Measurements from ENCODE around the gene MTA1.

Gene MTA1

GRCh38 chr14:105476831-105477659 lies 57.4 kb downstream of the MTA1 start:
- no peak for DNase-seq (ENCODE audit: low read depth in 2 of 2)

GRCh38 chr14:105477660-105478397 lies 58.2 kb downstream of the MTA1 start:
- no peak for DNase-seq (ENCODE audit: low read depth in 2 of 2)

GRCh38 chr14:105478398-105479251 lies 59.0 kb downstream of the MTA1 start:
- no peak for DNase-seq (ENCODE audit: low read depth in 2 of 2)

GRCh38 chr14:105479431-105480158 lies 60.0 kb downstream of the MTA1 start:
- DNase-seq (ENCODE audit: low read depth in 2 of 2) = no peak

GRCh38 chr14:105480199-105480746 lies 60.6 kb downstream of the MTA1 start:
- no peak for DNase-seq (ENCODE audit: low read depth in 2 of 2)

GRCh38 chr14:105480807-105481801 lies 61.5 kb downstream of the MTA1 start:
- DNase-seq (ENCODE audit: low read depth in 2 of 2) = peak; percentile 62 to 64

GRCh38 chr14:105481886-105482457 lies 62.3 kb downstream of the MTA1 start:
- DNase-seq (ENCODE audit: low read depth in 2 of 2) = peak; percentile 89 to 90

- no peak for DNase-seq (ENCODE audit: low read depth in 2 of 2)
Observed at GRCh38 chr14:105482486-105483110, 63.0 kb downstream of the MTA1 start.

GRCh38 chr14:105483300-105484068 lies 63.9 kb downstream of the MTA1 start:
- no peak for DNase-seq (ENCODE audit: low read depth in 2 of 2)

GRCh38 chr14:105484069-105484996 lies 64.7 kb downstream of the MTA1 start:
- DNase-seq (ENCODE audit: low read depth in 2 of 2) = no peak

- DNase-seq (ENCODE audit: low read depth in 2 of 2) = no peak
Observed at GRCh38 chr14:105484997-105485393, 65.4 kb downstream of the MTA1 start.

GRCh38 chr14:105485739-105486162 lies 66.1 kb downstream of the MTA1 start:
- no peak for DNase-seq (ENCODE audit: low read depth in 2 of 2)

- no peak for DNase-seq (ENCODE audit: low read depth in 2 of 2)
Observed at GRCh38 chr14:105486163-105486973, 66.7 kb downstream of the MTA1 start, which contains the start of gene CRIP1. TSS of gene CRIP1 (plus strand) at chr14:105486886. CDS start at chr14:105487260, 374 bp downstream.

GRCh38 chr14:105486974-105487448 lies 67.4 kb downstream of the MTA1 start:
- no peak for DNase-seq (ENCODE audit: low read depth in 2 of 2)

GRCh38 chr14:105487449-105487985 lies 67.9 kb downstream of the MTA1 start:
- DNase-seq (ENCODE audit: low read depth in 2 of 2) = no peak

Data from fibroblast of skin of left quadriceps (primary cell).